ENCODE data around the gene OR51I2.

DNA sequence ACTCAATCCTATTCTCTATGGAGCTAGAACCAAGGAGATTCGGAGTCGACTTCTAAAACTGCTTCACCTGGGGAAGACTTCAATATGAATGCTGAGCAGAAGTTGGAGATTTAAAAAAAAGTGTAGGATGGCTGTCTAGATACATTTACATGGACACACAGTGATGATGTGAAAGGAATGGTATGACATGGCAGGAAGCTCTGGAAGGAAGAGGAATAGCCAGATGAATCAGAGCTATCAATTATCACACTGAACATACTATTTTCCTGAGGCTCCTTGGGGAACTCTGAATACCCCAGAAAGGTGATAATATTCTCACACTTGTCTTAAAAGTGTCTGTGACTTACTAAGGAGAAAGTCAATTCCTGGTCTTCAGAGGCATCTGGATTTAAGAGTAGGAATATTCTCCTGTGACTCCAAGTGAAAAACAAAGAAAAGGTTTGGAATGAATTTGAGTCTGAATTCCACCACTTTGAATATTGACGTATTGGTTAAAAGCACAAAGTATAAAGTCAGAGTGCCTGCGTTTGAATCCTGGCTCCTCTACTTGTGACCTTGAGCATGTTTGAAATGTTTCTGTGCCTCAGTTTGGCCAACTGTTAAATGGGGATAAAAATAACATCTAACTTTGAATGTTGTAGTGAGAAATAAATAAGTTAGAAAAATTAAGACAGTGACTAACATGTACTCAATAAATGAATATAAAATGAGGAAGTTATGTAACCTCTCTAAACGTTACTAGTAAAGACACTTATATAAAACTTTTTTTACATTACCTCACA, 40.6 kb downstream of the OR51I2 start:
- TF ChIP-seq, protein P1, sequence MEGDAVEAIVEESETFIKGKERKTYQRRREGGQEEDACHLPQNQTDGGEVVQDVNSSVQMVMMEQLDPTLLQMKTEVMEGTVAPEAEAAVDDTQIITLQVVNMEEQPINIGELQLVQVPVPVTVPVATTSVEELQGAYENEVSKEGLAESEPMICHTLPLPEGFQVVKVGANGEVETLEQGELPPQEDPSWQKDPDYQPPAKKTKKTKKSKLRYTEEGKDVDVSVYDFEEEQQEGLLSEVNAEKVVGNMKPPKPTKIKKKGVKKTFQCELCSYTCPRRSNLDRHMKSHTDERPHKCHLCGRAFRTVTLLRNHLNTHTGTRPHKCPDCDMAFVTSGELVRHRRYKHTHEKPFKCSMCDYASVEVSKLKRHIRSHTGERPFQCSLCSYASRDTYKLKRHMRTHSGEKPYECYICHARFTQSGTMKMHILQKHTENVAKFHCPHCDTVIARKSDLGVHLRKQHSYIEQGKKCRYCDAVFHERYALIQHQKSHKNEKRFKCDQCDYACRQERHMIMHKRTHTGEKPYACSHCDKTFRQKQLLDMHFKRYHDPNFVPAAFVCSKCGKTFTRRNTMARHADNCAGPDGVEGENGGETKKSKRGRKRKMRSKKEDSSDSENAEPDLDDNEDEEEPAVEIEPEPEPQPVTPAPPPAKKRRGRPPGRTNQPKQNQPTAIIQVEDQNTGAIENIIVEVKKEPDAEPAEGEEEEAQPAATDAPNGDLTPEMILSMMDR (IDR thresholded peaks at IDR 0.05): no peak
- no peak for TF ChIP-seq POLR2A (IDR thresholded peaks at IDR 0.05)

Measured in body of pancreas (tissue), 4 donors.